Inflammatory macrophage treated with lipopolysaccharide for 1 hour (primary cell): ENCODE measurements around the gene MCTP1.
"Not testable (repeated sequence)": the region's sequence is repeated elsewhere in the genome, so short reads cannot be mapped to it uniquely, and the experiment has no call there.

Experiments
- DNase-seq, 2 donors: peaks; one replicate each; pipeline ENCODE4 v3.0.0-alpha.2; 2020 to 2022

MCTP1 gene

DNA sequence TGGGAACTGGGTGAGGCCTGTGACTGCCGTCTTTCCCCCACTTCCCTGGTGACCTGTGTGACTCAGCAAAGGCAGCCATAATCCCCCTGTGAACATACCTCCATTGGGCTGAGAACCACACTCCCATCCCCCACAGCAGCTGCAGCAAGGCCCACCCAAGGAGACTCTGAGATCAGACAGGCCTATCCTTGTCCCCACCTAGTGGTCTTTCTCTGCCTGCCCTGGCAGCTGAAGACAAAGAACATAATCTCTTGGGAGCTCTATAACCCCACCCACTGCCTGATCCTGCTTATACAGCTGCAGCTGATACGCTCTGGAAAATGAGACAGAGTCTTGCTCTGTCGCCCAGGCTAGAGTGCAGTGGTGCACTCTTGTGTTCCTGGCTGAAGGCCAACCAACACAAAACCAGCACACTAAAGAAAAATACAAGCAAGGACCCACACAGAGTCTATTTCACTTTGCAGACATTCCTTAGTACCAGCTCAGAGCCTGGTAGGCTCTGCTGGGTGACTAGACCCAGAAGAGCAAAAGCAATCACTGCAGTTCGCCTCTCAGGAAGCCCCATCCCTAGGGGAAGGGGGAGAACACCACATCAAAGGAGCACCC, 106.7 kb downstream of the MCTP1 start:
- DNase-seq: no peak

DNA sequence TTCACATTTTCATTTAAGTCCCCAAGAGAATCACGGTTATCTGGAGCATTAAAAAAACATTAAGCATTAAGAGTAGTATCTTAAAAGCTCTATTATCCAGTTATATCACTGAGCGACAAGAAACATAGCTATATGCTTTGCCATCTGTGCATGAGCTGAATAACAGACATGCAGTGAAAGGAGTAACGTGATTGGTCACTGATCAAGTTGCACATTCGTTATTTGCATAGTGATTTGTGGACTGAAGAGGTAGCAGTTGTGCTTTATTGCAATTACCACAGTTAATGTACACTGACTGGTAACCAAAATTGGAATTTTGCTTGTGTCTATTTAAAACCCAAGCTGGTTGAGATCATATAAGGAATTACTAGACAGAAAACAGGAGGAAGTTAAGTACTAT, 107.4 kb downstream of the MCTP1 start:
- no peak for DNase-seq

DNA sequence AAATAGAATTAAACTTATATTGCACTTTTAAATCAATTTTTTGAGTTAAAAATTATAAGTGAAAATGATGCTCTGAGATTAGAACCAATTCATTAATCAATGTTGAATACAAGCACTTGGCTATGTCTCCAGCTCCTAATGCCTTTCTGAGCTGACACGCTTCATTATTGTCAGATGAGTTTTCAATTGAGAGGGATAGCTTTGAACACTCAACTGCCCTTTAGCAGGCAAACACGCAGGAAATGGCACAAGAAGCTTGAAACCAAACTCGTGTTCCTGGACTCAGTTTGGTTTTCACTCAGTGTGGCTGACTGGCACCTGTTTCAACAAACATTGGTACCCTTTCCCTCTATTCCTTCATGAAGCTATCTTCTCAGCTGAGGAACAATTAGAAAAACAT, 109.8 kb downstream of the MCTP1 start:
- DNase-seq: no peak

DNA sequence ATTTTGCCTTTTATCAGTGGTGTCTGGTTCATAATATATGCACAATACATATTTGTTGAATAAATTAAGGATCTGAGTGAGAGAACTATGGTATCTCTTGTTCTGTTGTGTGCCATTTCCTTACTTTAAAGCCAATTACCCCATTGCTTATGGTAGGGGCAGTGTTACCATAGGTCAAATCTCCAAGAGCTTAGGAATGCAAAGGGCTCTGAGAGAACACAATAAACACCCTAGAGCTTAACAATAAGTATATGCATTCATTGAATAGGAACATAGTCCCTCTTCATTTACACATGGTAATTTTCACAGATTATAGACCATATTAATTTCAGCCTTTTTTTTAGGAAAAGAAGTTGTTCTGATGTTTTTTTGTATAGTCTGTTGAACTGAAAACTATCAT, 112.2 kb downstream of the MCTP1 start:
- no peak for DNase-seq

DNA sequence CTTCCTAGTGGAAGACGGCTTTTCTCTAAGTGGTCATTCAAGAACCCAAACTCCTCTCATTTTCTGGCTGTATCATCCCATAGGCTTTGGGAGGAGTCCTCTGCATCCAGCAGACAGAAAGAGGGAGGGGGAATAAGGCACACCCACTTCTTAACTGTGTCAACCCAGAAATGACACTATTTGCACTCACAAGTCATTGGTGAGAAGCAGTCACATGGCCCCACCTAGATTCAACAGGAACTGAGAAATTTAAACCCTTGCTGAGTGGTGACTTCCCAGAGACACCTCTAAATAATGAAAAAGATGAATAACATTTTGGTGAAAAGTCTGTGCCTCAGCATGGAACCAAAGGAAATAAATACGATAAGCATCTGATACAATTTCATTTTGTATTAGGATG, 120.0 kb downstream of the MCTP1 start:
- no peak for DNase-seq

DNA sequence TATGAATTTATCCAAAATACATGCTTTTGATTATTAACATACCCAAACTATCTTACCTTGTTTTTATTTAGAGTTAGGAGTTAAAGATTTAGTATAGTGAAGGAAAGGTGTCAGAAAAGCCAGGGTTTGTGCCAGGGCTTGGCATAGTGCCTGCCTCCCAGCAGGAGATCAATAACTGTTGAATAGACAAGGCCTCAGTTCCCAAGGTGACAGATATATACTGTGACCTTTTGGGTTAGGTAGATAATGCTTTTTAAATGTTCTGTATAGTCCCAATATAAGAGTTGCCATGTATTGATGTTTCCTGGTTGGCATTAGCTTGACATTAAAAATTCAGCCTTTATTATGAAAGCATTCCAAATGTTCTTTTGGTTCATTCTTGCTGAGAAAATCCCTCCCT, 121.8 kb downstream of the MCTP1 start:
- no peak for DNase-seq

DNA sequence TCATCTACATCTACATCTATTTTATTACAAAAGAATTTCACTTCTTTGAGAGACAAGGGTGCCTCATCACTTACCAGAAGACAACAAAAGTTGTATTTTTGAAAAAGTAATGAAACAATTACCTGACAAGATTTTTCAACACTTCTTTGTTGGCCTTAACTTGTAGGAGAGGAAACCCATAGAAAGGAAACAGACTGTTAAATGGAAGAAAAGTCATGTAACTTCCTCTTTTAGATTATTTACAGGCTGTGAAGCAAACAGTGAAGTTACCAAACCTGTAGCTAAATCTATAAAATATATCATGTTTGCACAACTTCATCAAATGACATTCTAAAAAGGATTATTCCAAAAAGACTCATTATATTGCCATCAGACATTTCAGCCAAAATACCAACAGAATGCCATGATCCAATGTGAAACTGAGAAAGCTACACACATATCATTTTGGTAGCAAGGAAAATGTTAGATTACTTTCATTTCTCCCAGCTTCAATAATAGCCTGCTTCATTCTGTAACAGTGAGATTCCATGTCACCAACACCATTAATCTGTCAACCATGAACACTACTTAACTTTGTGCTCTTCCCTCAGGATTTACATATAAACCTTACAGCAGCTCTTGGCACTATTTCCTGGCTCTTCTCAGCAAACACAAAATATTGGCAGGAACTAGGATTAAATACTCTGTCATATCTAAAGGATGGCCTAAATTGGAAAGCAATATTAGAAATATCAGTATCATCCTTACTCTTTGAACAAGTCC, 122.5 kb downstream of the MCTP1 start:
- DNase-seq: peak; percentile 23 to 32

DNA sequence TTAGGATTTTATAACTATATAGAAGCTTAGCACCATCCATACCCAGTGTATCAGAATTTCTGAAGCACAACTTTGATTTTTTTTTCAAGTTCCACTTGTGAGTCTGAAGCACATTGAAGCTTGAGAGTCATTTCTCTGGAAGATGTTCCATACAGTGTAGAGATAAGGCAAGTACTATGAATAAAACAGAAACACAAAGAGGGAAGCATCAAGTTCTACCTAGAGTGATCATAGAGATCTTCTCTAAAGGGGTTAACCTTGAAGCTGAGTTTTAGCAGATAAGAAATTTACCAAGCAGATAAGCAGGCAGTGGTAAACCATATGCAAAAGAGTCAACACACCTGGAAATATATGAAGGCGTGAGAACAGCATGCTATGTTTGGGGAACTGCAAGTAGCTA, 125.3 kb downstream of the MCTP1 start:
- DNase-seq: no peak

DNA sequence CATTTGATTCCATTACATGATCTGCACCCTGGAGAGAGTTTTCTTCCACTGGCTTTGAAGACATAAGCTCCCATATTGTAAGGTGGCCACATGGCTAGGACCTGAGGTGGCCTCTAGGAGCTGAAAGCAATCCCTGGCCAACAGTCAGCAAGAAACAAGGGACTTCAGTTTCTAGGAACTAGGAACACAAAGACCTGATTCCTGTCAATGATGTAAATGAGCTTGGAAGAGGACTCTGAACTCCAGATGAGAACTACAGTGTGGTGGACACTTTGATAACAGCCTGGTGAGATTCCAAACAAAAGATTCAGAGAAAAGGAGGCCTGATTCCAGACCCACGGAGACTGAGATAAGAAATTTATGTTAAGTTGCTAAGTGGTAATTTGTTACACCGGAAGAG, 129.0 kb downstream of the MCTP1 start:
- no peak for DNase-seq

DNA sequence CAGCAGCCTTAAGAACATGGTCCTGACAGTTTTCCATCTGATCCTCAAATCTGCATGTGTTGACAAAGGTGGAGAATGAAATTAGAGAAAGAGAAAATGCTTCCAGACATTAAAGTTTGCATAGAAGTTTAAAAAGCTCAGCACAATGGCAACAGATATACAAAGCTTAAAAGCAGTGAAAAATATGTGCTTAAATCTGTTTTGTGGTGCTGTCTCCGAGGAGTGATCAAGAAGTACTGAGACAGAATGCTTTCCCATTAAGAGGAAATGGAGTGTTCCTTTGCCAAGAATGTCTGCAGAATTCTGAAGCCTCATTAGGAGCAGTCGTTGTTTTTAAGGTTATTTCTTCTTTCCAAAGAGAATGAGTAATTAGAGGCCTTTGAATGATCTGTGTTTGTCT, 131.4 kb downstream of the MCTP1 start:
- no peak for DNase-seq

DNA sequence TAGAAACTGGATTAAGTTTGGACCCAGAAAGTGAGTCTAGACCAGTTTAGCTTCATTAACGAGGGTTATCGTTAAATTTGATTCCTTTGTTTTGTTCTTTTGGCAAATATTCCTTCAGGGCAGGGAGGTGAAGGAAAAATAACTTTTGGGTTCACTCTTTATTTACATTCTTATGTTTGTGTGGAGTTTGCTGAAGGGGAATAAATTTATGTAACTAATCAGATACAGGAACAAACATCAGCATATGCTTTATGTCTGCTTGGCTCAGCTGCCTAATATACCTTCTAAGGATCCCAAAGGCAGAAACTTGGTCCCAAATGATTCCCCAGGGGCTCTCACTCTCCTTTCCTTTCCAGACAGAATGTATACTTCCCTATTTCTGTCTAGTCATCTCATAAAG, 132.4 kb downstream of the MCTP1 start:
- peak in 1 of 2 donors; percentile 7 for DNase-seq

DNA sequence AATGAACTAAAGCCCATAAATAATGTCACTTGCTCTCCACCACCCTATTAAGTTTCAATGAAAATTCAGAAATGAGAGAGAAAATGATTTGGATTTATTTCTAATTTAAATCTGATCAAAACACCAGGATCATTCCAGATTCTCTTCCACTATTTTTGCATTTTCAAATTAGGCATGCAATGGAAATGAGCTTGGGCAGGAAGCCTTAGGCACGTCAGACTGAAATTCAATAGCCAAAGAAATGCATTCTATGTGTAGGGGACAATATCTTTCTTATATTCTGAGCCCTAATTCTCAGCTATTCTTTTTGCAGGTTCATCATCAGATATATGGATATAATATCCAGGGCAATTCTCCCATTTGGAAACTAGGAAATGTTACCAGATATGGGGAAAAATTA, 132.8 kb downstream of the MCTP1 start:
- DNase-seq: no peak

DNA sequence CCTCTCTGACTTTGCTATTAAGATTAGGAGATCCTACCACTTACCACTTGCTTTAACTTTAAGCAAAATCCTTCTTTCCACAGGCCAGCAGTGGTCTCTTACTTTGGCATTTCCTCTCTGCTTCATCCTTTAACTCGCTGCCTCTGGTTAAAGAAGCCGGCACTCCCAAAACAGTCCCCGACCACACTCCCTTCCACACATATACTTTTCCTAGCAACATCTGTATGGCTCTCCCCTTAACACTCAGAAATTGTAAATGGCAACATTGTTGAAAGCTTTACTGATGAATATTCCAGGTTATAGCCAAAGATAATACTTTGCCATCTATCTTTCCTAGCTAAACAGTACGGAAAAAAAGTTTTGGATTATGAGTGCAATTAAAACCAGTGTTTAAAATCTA, 133.2 kb downstream of the MCTP1 start:
- DNase-seq: no peak

DNA sequence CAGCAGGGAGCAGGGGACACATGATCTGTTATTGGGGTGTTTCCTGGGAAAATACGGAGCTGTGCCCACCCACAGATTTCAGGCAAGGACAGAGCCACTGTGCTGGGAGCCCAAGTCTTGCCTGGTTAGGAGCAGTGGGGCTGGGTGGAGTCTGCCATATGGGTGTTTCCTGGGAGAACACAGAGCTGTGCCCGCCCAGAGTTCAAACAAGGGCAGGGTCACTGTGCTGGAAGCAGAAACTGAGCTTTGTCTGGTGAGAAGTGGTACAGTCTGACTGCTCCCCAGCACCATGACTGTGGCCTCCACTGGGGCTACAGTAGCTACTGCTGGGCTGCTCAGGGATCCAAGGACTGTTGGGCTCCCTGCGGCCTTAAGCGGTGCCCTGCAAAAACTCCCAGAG, 135.5 kb downstream of the MCTP1 start:
- no peak for DNase-seq

DNA sequence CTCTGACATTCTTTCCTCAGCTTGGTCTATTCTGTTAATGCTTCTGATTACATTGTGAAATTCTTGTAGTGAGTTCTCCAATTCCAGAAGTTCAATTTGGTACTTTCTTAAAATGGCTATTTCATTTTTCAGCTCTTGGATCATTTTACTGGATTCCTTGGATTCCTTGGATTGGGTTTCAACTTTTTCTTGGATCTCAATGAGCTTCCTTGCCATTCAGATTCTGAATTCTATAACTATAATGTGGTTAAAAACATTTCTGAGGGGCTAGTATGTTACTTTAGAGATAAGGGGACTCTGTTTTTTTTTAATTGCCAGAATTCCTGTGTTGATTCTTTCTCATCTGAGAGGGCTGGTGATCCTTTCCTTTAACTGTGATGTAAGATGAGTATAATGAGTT, 136.4 kb downstream of the MCTP1 start:
- no peak for DNase-seq

DNA sequence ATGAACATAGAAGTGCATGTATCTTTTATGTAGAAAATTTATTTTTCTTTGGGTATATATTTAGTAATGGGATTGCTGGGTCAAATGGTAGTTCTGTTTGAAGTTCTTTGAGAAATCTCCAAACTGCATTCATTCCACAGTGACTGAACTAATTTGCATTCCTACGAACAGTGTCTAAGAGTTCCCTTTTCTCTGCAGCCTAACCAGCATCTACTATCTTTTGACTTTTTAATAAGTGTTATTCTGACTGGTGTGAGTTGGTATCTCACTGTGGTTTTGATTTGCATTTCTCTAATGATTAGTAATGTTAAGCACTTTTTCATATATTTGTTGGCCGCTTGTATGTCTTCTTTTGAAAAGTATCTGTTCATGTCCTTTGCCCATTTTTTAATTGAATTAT, 141.0 kb downstream of the MCTP1 start:
- DNase-seq: not testable (repeated sequence)

DNA sequence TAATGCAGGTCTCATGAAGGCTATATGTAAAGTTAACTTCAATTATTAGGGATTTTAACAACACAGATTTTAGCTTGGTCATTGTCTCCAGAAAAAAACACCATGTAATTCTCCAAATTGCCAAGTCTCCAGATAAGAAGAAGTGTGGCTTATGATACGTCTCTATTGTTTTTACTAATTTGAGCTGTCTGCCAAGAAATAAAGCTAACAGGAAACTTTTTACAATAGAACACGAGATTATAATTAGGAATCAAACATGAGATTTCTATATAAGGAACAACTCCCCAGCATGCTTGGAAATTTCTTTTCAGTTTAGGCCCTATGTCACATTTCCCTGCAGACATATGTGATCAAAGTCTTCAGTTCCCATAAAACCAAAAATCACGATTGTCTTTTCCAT, 142.7 kb downstream of the MCTP1 start:
- no peak for DNase-seq

DNA sequence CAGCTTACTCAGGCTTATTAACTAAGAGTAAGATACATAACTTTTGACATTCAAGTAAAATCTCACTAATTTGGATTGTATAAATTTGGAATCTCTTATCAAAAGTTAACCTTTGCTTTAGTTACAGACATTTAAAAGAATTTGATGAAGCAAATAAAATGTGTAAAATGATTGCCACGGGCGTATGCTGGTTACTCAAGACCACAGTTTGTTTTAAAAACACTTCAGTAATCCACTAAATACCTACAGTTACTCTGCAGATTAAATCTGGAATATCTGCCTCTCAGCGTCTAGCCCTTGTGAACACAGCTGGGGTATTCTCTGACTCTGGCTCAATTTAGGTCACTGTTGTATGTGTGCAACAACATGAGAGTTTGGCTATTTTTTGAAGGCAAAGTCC, 143.8 kb downstream of the MCTP1 start:
- no peak for DNase-seq

DNA sequence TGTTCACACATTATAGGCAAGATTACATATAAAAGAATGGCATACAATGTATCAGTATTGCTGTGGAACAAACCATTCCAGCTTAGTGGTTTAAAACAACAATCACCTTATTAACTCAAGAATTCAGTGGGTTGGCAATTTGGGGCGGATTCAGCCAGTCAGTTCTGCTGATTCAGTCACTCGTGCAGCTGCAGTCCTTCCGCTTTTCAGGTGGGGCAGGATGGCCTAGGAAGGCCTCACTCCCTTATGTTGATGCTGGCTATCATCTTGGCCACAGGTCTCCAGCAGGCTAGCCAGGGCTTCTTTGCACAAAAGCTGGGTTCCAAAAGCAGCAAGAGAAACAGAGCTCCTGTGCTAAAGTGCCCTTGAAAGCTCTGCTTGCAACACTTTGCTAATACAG, 150.6 kb downstream of the MCTP1 start:
- DNase-seq: no peak

DNA sequence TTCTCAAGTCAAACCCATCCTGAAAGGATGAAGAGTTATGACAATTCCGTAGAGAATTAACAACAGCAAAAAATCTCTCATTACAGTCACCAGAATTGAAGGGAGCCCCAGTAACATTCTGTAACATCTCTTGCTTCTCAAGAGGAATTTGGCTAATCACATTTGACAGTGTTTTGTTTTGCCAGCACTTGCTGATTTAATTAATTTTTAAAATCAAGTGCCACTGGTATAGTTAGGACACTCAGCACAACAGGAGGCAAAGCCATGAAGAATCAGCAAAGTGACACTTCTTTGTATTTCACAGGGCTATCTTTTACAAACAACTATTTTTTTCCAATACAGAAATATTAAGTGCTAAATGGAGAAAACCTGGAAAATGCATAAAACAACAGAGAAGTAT, 152.8 kb downstream of the MCTP1 start:
- no peak for DNase-seq

DNA sequence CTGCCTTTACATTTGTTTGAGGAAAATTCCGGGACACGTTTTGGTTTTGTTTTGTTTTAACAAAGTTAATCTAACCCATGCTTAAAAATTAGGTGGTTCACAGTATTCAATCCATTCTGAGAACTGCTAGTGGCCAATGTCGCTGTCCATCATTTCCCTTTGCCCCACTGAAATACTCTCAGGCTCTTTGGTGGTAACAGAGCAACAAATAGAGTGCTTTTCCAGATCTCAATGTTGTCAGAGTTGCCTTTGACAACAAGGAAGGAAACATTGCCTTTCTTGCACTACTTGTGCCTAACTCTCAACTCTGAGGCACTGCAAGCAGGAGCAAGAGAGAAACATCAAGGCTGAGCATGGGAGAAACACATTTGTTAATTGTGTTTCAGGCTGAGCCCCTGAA, 154.0 kb downstream of the MCTP1 start:
- no peak for DNase-seq

DNA sequence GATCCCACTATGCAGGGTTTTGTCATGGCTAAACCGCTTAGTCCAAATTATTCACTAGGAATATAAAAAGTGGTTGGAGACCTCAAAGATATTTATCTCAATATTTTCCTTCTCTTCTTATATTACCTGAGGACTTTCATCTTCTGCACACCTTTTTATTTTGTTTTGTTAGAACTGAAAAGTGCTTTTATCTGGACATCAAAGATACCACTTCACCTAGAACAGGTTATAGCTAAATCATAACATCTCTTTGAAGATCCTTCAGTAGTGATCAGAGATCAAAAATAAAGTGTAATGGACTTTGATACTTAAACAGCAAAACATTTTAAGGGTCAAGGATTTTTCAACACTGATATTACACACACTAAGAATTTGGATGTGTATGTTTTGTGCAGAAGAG, 160.2 kb downstream of the MCTP1 start:
- DNase-seq: no peak

DNA sequence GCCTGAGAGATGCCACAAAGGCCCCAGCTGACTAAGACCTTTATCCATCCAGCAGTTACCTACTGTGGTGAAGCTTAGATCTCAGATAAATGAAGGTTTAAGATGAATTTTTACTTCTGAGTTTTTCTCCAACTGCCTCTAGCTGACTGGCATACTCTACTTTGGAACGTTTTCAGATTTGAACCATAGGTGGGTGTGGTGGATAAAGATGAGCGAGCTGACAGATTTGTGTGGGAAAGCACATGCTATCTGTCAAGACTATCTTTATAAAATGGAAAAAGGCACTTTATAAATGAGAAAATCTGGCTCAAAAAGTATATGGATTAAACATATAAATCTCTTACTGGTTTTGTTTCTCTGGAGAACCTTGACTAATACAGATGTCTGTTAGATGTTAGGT, 160.8 kb downstream of the MCTP1 start:
- DNase-seq: no peak

DNA sequence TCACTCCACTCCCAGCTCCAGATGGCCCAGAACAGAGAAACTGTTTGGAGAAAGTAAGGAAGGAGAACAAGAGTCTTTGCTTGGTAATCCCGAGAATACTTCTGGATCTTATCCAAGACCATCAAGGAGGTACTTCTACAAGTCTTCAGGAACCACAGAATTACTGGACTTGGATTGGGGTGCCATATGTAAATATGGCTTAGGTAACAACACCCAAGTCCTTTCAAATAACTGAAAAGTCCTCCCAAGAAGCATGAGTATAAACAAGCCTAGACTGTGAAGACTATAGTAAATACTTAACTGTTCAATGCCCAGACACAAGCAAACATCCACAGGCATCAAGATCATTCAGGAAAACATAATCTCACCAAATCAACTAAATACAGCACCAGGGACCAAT, 170.0 kb downstream of the MCTP1 start:
- no peak for DNase-seq

DNA sequence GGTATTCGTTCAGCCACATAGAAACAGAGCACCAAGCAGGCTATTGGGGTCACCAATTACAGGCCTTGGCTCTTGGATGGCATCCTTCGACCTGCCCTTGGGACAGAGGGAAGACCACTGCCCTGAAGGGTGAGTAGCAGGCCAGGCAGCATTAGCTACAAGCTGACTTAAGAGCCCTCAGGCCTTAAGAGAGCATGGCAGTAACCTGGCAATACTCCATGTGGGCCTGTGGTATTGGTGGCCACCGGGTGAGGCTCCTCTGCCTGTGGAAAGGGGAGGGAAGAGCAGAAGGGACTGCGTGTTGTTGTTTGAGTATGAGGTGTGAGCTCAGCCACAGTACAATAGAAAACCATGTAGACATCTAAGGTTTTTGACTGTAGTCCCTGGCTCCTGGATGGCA, 170.6 kb downstream of the MCTP1 start:
- no peak for DNase-seq
